Heart left ventricle (tissue), 16 donors: ENCODE results near the gene H6PD. TPM values are rescaled to one million over a fixed set of nuclear protein-coding genes. Genes with fewer than 3 reads are reported as not detected.
A peak's percentile ranks its signal among the peaks of the same experiment; 100 is the strongest.

Source experiments
- ATAC-seq, 4 donors: fragments of 200-7000 bp; cut with Tn5 transposase; one replicate each; pipeline ENCODE4 v1.9.1; 2020 to 2022; ENCODE audit warnings: moderate library complexity in 4 of 4, mild to moderate bottlenecking in 3 of 4, moderate number of reproducible peaks in 1 of 4
- DNase-seq, 5 donors: peaks; one replicate each; pipeline ENCODE4 v3.0.0-alpha.2; 2020
- H3K27ac ChIP-seq, 12 donors: fragments of 200-600 bp; sonication (generic) in 4 of 12; one replicate each; pipeline versions ENCODE4 v1.5.0 to v1.8.0; 2016 to 2022; ENCODE audit warnings: mild to moderate bottlenecking in 2 of 12
- H3K27me3 ChIP-seq, 9 donors: fragments of 200-600 bp; sonication (generic) in 2 of 9; one replicate each; pipeline versions ENCODE4 v1.5.1 to v1.8.0; 2016 to 2022; ENCODE audit warnings: mild to moderate bottlenecking in 3 of 9
- H3K36me3 ChIP-seq, 9 donors: fragments of 200-600 bp; sonication (generic) in 2 of 9; one replicate each; pipeline versions ENCODE4 v1.5.0 to v1.8.0; 2018 to 2022; ENCODE audit warnings: mild to moderate bottlenecking in 2 of 9
- H3K4me1 ChIP-seq, 12 donors: fragments of 200-600 bp; sonication (generic) in 4 of 12; one replicate each; pipeline versions ENCODE4 v1.5.0 to v1.8.0; 2016 to 2022; ENCODE audit warnings: mild to moderate bottlenecking in 3 of 12
- H3K4me3 ChIP-seq, 12 donors: fragments of 200-600 bp; sonication (generic) in 4 of 12; one replicate each; pipeline versions ENCODE4 v1.5.0 to v1.8.0; 2017 to 2022; ENCODE audit warnings: mild to moderate bottlenecking in 9 of 12, moderate library complexity in 4 of 12
- H3K9me3 ChIP-seq, 12 donors: fragments of 200-600 bp; sonication (generic) in 4 of 12; one replicate each; pipeline versions ENCODE4 v1.5.0 to v1.8.0; 2016 to 2022; ENCODE audit warnings: mild to moderate bottlenecking in 1 of 12
- POLR2A ChIP-seq, 2 donors: fragments of 450-650 bp; IDR thresholded peaks; one replicate each; pipeline ENCODE4 v1.6.1; 2017; ENCODE audit warnings: antibody characterized with exemption in 2 of 2, mild to moderate bottlenecking in 2 of 2, moderate library complexity in 2 of 2
- WGBS, 4 donors: extraction: QIAGEN DNeasy Blood & Tissue Kit in 2 of 4; methylation state at CpG; one replicate each; pipeline versions ENCODE4 v1.1.5 to v1.1.7; 2013 to 2018; 5-methylcytosine and 5-hydroxymethylcytosine counted together
- intact Hi-C, 10 donors: fragments of 100-400 bp; cut with DNase I; formaldehyde crosslinking; loops; one replicate each; pipeline versions ENCODE4 v1.11.1 to v1.14.2; 2022
- polyA plus RNA-seq, 2 donors: library from polyadenylated mRNA; stranded (reverse); fragments of 200-250 nt; gene quantifications; one replicate each; pipeline ENCODE4 v1.2.3, GENCODE V29; 2013
- total RNA-seq, 9 donors: library from RNA; depleted of rRNA in 2 of 9; stranded (reverse); fragments of >200 nt in 2 of 9; fragmentation: NEBNext Ultra II Directional in 3 of 9; extraction: Animal tissue kit (Norgen Biotek cat#: 25700) in 3 of 9; gene quantifications; one replicate each; pipeline versions ENCODE4 v1.1.0 to v1.2.4, GENCODE V29; 2016 to 2023
- TF ChIP-seq, protein P1 (sequence below), 12 donors: fragments of 200-600 bp; sonication (generic) in 4 of 12; IDR thresholded peaks; one replicate each; pipeline versions ENCODE4 v1.5.0 to v1.8.0; 2018 to 2022; ENCODE audit warnings: antibody characterized with exemption in 12 of 12, mild to moderate bottlenecking in 5 of 12
- donor health status: ischemic (EF 13 %, LVEDD 7.1; RV severe dilation, severe dysfunction).
- donor health status: healthy with polysubstance abuse.
- donor health status: DM: no; HTN: yes; CAD: no.
- donor health status: DM: no; HTN: no; CAD: no.
- donor health status: ischemic (EF 25% LVEDD 6.9; RV normal size, moderate dysfunction).
- donor health status: ischemic (EF 25% LVEDD 5.7; RV mildly dilated, moderate dysfunction).
- donor health status: healthy.
- donor health status: DM: yes; HTN: yes; CAD: no.
- donor health status: ischemic (EF 35%, LVEDD 5.7; RV mildly dilated, moderate dysfunction).
- donor health status: nonischemic (EF 11% LVEDD 7.7; RV severe dilation, severe dysfunction).
- donor health status: DM: yes; HTN: yes; CAD: no.
- donor health status: PGD.
- donor health status: ischemic (EF 29% LVEDD 5.4; RV normal size, mild dysfunction).
- donor health status: nonischemic (EF 23%, LVEDD 6.1; RV moderate dilation, normal function).

H6PD gene
- total and polyA plus RNA-seq, 11 donors, result 11.0 to 54.5 (median 26.4) TPM

DNA sequence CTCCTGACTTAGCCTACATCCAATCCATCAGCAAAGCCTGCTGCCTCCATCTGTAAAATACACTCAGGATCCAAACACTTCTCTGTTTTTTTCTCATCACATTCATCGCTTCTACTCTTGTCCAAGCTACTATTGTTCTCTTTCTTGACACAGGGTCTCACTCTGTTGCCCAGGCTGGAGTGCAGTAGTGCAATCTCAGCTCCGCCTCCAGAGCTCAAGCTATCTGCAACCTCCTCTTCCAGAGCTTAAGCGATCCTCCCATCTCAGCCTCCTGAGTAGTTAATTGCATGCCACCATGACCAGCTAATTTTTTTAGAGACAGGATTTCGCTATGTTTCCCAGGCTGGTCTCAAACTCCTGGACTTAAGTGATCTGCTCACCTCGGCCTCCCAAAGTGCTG lies 44.3 kb upstream of the H6PD start:
- DNase-seq, result no peak
- Histone ChIP-seq H3K4me1 (peaks cover 0 to 9% (median 0%) of the 10 kb centered on the region in 12 donors), H3K27ac (no peak overlapping the region), H3K4me3 (no peak overlapping the region), H3K36me3 (no peaks in the 10 kb centered on the region), H3K27me3 (no peaks in the 10 kb centered on the region), H3K9me3 (no peaks in the 10 kb centered on the region)
- WGBS, 4 donors, result 96 to 99% (median 96%) methylated on average over 5 of the region's 5 CpGs
- TF ChIP-seq, protein P1, sequence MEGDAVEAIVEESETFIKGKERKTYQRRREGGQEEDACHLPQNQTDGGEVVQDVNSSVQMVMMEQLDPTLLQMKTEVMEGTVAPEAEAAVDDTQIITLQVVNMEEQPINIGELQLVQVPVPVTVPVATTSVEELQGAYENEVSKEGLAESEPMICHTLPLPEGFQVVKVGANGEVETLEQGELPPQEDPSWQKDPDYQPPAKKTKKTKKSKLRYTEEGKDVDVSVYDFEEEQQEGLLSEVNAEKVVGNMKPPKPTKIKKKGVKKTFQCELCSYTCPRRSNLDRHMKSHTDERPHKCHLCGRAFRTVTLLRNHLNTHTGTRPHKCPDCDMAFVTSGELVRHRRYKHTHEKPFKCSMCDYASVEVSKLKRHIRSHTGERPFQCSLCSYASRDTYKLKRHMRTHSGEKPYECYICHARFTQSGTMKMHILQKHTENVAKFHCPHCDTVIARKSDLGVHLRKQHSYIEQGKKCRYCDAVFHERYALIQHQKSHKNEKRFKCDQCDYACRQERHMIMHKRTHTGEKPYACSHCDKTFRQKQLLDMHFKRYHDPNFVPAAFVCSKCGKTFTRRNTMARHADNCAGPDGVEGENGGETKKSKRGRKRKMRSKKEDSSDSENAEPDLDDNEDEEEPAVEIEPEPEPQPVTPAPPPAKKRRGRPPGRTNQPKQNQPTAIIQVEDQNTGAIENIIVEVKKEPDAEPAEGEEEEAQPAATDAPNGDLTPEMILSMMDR (IDR thresholded peaks at IDR 0.05), result no peak
- TF ChIP-seq POLR2A (IDR thresholded peaks at IDR 0.05), result no peak
- intact Hi-C loops, result loop anchor here in 2 of 10 donors (10.0 kb wide), 3 partner anchors 265 to 295 kb away; no protein-coding TSS in a partner anchor
- ATAC-seq, result no peak

- WGBS, 4 donors, result 85 to 97% (median 89%) methylated on average over 9 to 10 of the region's 10 CpGs
- DNase-seq (no peak), ATAC-seq (no peak)
- H3K9me3 ChIP-seq, result no peaks in the 10 kb centered on the region
- TF ChIP-seq POLR2A (IDR thresholded peaks at IDR 0.05), result no peak
- TF ChIP-seq, protein P1 (IDR thresholded peaks at IDR 0.05), result no peak
- H3K27me3 ChIP-seq, result no peaks in the 10 kb centered on the region
- no peak overlapping the region for H3K27ac ChIP-seq
- intact Hi-C loops, result loop anchor here in 2 of 10 donors (10.0 kb wide), 3 partner anchors 266 to 294 kb away; no protein-coding TSS in a partner anchor
- H3K4me3 ChIP-seq, result no peak overlapping the region
- H3K4me1 ChIP-seq, result peaks cover 0 to 17% (median 3%) of the 10 kb centered on the region in 12 donors
- no peaks in the 10 kb centered on the region for H3K36me3 ChIP-seq
These were observed 43.3 kb upstream of the H6PD start for GRCh38 chr1:9191231-9191630.

- H3K9me3 ChIP-seq, result no peaks in the 10 kb centered on the region
- DNase-seq, result no peak
- no peak overlapping the region for H3K4me3 ChIP-seq
- H3K27ac ChIP-seq, result no peak overlapping the region
- no peaks in the 10 kb centered on the region for H3K36me3 ChIP-seq
- H3K27me3 ChIP-seq, result peaks cover 0 to 5% (median 0%) of the 10 kb centered on the region in 9 donors
- intact Hi-C loops, result loop anchor here in 2 of 10 donors (10.0 kb wide), 3 partner anchors 268 to 292 kb away; no protein-coding TSS in a partner anchor
- peak in 3 of 4 donors; percentile 50 to 54 (median 51) for ATAC-seq
- TF ChIP-seq POLR2A (IDR thresholded peaks at IDR 0.05), result no peak
- TF ChIP-seq, protein P1 (IDR thresholded peaks at IDR 0.05), result no peak
- WGBS, 4 donors, result 72 to 79% (median 75%) methylated on average over 9 of the region's 9 CpGs
- H3K4me1 ChIP-seq, result peaks cover 0 to 31% (median 16%) of the 10 kb centered on the region in 12 donors
These were observed 41.9 kb upstream of the H6PD start for GRCh38 chr1:9192578-9193232.

- ATAC-seq (no peak), DNase-seq (no peak)
- H3K4me3 ChIP-seq, result no peak overlapping the region
- TF ChIP-seq, protein P1 (IDR thresholded peaks at IDR 0.05), result no peak
- TF ChIP-seq POLR2A (IDR thresholded peaks at IDR 0.05), result no peak
- H3K27me3 ChIP-seq, result peaks cover 0 to 10% (median 0%) of the 10 kb centered on the region in 9 donors
- H3K4me1 ChIP-seq, result peaks cover under 1 to 37% (median 21%) of the 10 kb centered on the region in 12 donors
- H3K27ac ChIP-seq, result no peak overlapping the region
- no peaks in the 10 kb centered on the region for H3K9me3 ChIP-seq
- intact Hi-C loops, result loop anchor here in 2 of 10 donors (10.0 kb wide), 3 partner anchors 268 to 292 kb away; no protein-coding TSS in a partner anchor
- WGBS, 4 donors, result 75 to 89% (median 80%) methylated on average over 5 of the region's 5 CpGs
- H3K36me3 ChIP-seq, result no peaks in the 10 kb centered on the region
These were observed 41.3 kb upstream of the H6PD start for GRCh38 chr1:9193233-9193625.
